ENCODE measurements around the gene TSPOAP1. TPM values are rescaled to one million over a fixed set of nuclear protein-coding genes. Genes with fewer than 3 reads are reported as not detected.
"Not testable (repeated sequence)": the region's sequence is repeated elsewhere in the genome, so short reads cannot be mapped to it uniquely, and the experiment has no call there.

TSPOAP1 gene
- total RNA-seq, 2 experiments from 2014 or later, result 70.6 to 77.7 TPM

GRCh38 chr17:58343131-58343530 is 14.5 kb upstream of the TSPOAP1 start:
- Mint-ChIP-seq H3K27me3 (no peaks in the 10 kb centered on the region), H3K4me3 (peak overlapping the region; percentile 93), H3K27ac (peak overlapping the region; percentile 97), H3K36me3 (peaks cover 57% of the 10 kb centered on the region), H3K9me3 (no peaks in the 10 kb centered on the region), H3K4me1 (peaks cover 66% of the 10 kb centered on the region)
- DNase-seq, result no peak
- POLR2A ChIA-PET, result interaction anchor here (0.6 to 18.3 kb wide), 6 partner anchors 10 to 289 kb away, joined by 5 to 2283 read pairs (median 16); partner anchors contain the start of genes RNF43, SUPT4H1 and TSPOAP1
- no peak for ATAC-seq (ENCODE audit: low read depth)

- H3K9me3 Mint-ChIP-seq, result no peaks in the 10 kb centered on the region
- peaks cover 58% of the 10 kb centered on the region for H3K4me1 Mint-ChIP-seq
- H3K4me3 Mint-ChIP-seq, result peak overlapping the region; percentile 93
- H3K27ac Mint-ChIP-seq, result peak overlapping the region; percentile 97
- no peak for ATAC-seq (ENCODE audit: low read depth)
- H3K36me3 Mint-ChIP-seq, result peaks cover 49% of the 10 kb centered on the region
- POLR2A ChIA-PET, result interaction anchor here (0.8 to 18.3 kb wide), 3 partner anchors 11 to 93 kb away, joined by 3 to 2283 read pairs (median 490); partner anchors contain the start of genes SUPT4H1 and TSPOAP1
- no peak for DNase-seq
- no peaks in the 10 kb centered on the region for H3K27me3 Mint-ChIP-seq
Observed at GRCh38 chr17:58341861-58342475, 13.4 kb upstream of the TSPOAP1 start.

DNA sequence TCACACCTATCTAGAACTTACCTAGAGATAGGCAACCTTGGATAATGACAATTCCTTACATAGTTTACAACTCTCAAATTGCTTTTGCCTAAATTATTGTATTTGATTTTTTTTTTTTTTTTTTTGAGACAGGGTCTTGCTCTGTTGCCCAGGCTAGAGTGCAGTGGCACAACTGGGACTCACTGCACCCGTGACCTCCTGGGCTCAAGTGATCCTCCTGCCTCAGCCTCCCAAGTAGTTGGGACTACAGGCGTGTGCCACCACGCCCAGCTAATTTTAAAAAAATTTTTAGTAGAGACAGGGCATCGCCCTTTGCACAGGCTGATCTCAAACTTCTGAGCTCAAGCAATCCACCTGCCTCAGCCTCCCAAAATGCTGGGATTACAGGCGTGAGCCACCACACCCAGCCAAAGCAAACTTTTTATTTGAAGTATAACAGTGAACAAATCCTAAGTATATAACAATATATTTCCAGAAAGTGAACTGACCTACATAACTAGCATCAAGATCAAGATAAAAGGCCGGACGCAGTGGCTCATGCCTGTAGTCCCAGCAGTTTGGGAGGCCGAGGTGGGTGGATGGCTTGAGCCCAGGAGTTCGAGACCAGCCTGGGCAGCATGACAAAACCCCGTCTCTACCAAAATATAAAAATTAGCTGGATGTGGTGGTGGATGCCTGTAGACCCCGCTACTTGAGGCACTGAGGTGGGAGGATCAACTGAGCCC is 12.7 kb upstream of the TSPOAP1 start:
- POLR2A ChIA-PET, result interaction anchor here (1.3 to 18.3 kb wide), 4 partner anchors 12 to 291 kb away, joined by 3 to 2283 read pairs (median 247); partner anchors contain the start of genes RNF43, SUPT4H1 and TSPOAP1
- H3K9me3 Mint-ChIP-seq; ATAC-seq (ENCODE audit: low read depth); DNase-seq; H3K27me3 Mint-ChIP-seq: not testable (repeated sequence)
- peak overlapping the region; percentile 97 for H3K27ac Mint-ChIP-seq
- peaks cover 46% of the 10 kb centered on the region for H3K36me3 Mint-ChIP-seq
- peaks cover 58% of the 10 kb centered on the region for H3K4me1 Mint-ChIP-seq
- H3K4me3 Mint-ChIP-seq, result peak overlapping the region; percentile 93

GRCh38 chr17:58340405-58340876 is 11.8 kb upstream of the TSPOAP1 start:
- no peak for ATAC-seq (ENCODE audit: low read depth)
- no peak for DNase-seq
- no peaks in the 10 kb centered on the region for H3K27me3 Mint-ChIP-seq

DNA sequence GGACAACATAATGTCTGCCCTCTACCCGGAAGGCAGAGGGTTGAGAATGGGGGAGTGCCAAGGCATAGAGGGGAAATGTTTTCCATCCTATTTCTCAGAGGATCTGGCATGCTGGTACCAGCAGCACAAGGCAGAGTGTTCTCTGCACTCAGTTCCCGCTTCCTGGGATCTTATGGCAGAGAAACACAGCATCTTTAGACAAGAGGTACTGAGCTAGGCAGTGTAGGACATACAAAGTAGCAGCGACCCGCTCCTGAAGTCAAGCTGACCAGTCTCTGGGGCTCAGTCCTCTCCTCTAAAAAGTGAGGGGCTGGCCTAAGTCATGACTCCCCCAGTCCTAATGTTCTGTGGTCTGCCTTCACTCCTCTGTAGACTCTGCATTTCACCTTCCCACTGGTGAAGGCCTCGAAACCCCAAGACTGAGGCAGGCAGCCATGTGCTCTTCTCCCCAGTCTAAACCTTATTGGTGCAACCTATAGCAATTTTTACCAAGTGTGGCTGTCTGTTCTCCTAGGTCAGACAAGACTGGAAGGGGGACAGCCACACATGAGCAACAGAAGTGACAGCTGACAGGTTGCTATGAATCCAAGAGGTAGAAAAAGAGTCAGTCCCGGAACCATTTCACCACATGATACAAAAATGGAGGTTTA is 11.3 kb upstream of the TSPOAP1 start:
- Mint-ChIP-seq H3K4me1 (peaks cover 52% of the 10 kb centered on the region), H3K9me3 (no peaks in the 10 kb centered on the region), H3K36me3 (peaks cover 36% of the 10 kb centered on the region), H3K27me3 (no peaks in the 10 kb centered on the region), H3K27ac (peak overlapping the region; percentile 97), H3K4me3 (peak overlapping the region; percentile 93)
- DNase-seq (peak; percentile 47), ATAC-seq (ENCODE audit: low read depth) (no peak)
- POLR2A ChIA-PET, result interaction anchor here (1.3 to 18.3 kb wide), 5 partner anchors 13 to 1498 kb away, joined by 3 to 2283 read pairs (median 4); partner anchors contain the start of genes RNF43, SUPT4H1 and TSPOAP1

More at GRCh38 chr17:58340405-58340876, 11.8 kb upstream of the TSPOAP1 start:
- peaks cover 57% of the 10 kb centered on the region for H3K4me1 Mint-ChIP-seq
- H3K27ac Mint-ChIP-seq, result peak overlapping the region; percentile 97
- POLR2A ChIA-PET, result interaction anchor here (0.7 to 18.3 kb wide), 6 partner anchors 13 to 292 kb away, joined by 3 to 2283 read pairs (median 6); partner anchors contain the start of genes RNF43, SUPT4H1 and TSPOAP1
- H3K4me3 Mint-ChIP-seq, result peak overlapping the region; percentile 93
- H3K36me3 Mint-ChIP-seq, result peaks cover 38% of the 10 kb centered on the region
- no peaks in the 10 kb centered on the region for H3K9me3 Mint-ChIP-seq

DNA sequence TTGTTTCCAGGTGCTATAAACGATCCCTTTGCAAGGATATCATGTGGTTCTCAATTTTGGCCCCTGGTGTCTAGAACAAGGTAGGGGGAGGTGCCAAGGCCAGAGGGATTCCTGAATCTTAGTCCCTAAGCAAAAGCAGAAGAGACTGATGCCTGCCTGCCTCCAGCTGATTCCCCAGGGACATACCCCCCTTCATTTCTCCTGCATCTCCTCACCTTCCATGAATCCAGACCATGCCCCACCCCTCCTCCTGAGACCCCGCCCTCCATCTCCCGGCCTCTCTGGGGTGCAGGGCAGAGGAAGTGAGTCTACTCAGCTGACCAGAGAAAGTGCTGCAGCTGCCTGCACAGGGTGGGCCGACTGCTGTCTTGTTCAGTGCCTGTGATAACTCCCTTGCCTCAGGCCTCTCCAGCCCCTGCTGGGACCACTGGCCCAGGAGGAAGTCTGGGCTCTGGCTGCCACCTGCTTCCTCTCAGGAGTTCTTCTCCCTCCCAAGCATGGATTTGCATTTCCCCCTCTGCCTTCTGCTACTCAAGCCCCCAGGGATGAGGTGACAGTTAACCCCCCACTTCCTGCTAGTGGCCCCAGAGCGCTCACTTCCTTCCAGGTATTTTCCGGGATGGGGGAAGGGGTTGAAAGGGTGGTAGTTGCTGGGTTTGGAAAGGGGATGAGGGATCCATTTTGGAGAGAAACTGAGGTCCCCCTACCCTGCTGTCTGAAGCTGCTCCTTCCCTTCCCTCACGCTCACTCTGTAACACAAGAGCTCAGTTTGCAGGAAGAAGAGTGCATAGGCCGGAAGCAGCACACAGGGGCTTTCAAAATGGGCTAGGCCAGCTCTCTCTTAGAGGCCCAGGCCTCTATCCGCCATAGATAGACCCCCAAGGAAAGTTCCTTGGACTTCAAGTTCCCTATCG is 10.5 kb upstream of the TSPOAP1 start:
- peaks cover 48% of the 10 kb centered on the region for H3K4me1 Mint-ChIP-seq
- DNase-seq (peak; percentile 82), ATAC-seq (ENCODE audit: low read depth) (peak; percentile 38)
- H3K36me3 Mint-ChIP-seq, result peaks cover 36% of the 10 kb centered on the region
- POLR2A ChIA-PET, result interaction anchor here (0.5 to 25.9 kb wide), 8 partner anchors 0 to 1499 kb away, joined by 3 to 2283 read pairs (median 4); partner anchors contain the start of genes RNF43, SUPT4H1 and TSPOAP1
- H3K27ac Mint-ChIP-seq, result peak overlapping the region; percentile 97
- H3K4me3 Mint-ChIP-seq, result peak overlapping the region; percentile 93
- H3K27me3 Mint-ChIP-seq, result no peaks in the 10 kb centered on the region
- H3K9me3 Mint-ChIP-seq, result no peaks in the 10 kb centered on the region

- Mint-ChIP-seq H3K27me3 (no peaks in the 10 kb centered on the region), H3K36me3 (peaks cover 34% of the 10 kb centered on the region), H3K9me3 (no peaks in the 10 kb centered on the region), H3K27ac (peak overlapping the region; percentile 97), H3K4me3 (peak overlapping the region; percentile 93), H3K4me1 (peaks cover 43% of the 10 kb centered on the region)
- POLR2A ChIA-PET, result interaction anchor here (0.8 to 25.9 kb wide), 7 partner anchors 1 to 1499 kb away, joined by 3 to 2283 read pairs (median 5); partner anchors contain the start of genes MTMR4, RNF43, SUPT4H1 and TSPOAP1
- peak; percentile 1 for ATAC-seq (ENCODE audit: low read depth)
- DNase-seq, result no peak
Observed at GRCh38 chr17:58338454-58338840, 9.9 kb upstream of the TSPOAP1 start.

DNA sequence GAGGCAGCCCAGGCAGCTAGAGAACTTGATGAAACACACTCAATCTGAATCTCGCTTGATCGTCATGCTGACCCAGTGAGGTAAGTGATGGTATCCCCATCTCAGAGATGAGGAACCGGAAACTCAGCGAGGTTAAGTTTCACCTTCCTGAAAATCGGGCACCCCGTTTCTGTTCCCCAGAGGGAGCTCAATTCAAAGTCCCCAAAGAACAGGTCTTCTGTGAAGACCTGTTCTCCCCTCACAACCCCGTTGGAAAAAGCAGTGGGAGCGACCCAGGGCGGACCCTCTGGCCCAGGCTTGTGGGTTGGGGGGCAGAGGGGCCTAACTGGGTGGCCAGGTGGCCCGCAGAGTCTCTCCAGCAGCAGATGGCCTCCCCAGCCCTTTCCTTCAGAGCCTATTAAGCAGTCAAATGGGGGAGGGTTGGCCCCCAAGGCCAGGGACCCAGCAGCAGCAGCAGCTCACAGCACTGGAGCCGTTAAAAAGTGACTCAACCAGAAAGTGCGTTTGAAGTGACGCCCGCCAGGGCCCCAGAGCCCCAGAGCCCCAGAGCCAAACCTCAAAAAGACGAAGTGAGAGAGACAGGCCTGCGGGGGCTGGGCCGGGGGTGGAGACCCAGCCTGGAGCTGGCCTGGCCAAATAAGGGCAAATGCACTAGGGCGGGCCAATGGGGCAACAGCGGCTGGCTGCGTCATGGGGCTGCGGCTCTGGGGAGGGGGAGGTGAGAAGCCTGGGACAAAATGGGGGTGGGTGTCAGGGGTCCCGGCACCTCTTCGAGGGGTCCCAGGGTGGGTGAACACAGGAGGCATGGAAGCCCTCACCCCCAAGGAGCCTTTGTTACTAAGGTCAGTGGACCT is 9.2 kb upstream of the TSPOAP1 start:
- DNase-seq (peak; percentile 92), ATAC-seq (ENCODE audit: low read depth) (peak; percentile 62)
- Mint-ChIP-seq H3K9me3 (no peaks in the 10 kb centered on the region), H3K4me1 (peaks cover 37% of the 10 kb centered on the region), H3K36me3 (peaks cover 32% of the 10 kb centered on the region), H3K27me3 (no peaks in the 10 kb centered on the region), H3K4me3 (peak overlapping the region; percentile 93), H3K27ac (peak overlapping the region; percentile 97)
- POLR2A ChIA-PET, result interaction anchor here (0.6 to 25.9 kb wide), 12 partner anchors 1 to 398 kb away, joined by 3 to 2283 read pairs (median 4); partner anchors contain the start of genes MTMR4, RNF43, SRSF1 and SUPT4H1

GRCh38 chr17:58337210-58337599 is 8.6 kb upstream of the TSPOAP1 start:
- peak overlapping the region; percentile 93 for H3K4me3 Mint-ChIP-seq
- H3K27me3 Mint-ChIP-seq, result no peaks in the 10 kb centered on the region
- H3K27ac Mint-ChIP-seq, result peak overlapping the region; percentile 97
- H3K36me3 Mint-ChIP-seq, result peaks cover 30% of the 10 kb centered on the region
- no peaks in the 10 kb centered on the region for H3K9me3 Mint-ChIP-seq
- peaks cover 36% of the 10 kb centered on the region for H3K4me1 Mint-ChIP-seq
- DNase-seq (peak; percentile 61), ATAC-seq (ENCODE audit: low read depth) (no peak)
- POLR2A ChIA-PET, result interaction anchor here (0.7 to 25.9 kb wide), 10 partner anchors 2 to 330 kb away, joined by 3 to 2283 read pairs (median 6); partner anchors contain the start of genes RNF43, SRSF1, SUPT4H1 and TSPOAP1

- Mint-ChIP-seq H3K9me3 (no peaks in the 10 kb centered on the region), H3K4me1 (peaks cover 35% of the 10 kb centered on the region), H3K36me3 (peaks cover 30% of the 10 kb centered on the region), H3K27ac (peak overlapping the region; percentile 97), H3K27me3 (no peaks in the 10 kb centered on the region), H3K4me3 (peak overlapping the region; percentile 93)
- ATAC-seq (ENCODE audit: low read depth), result no peak
- DNase-seq, result peak; percentile 54
- POLR2A ChIA-PET, result interaction anchor here (0.5 to 25.9 kb wide), 17 partner anchors 3 to 489 kb away, joined by 3 to 2283 read pairs (median 3); partner anchors contain the start of genes RNF43, SRSF1, SUPT4H1 and TSPOAP1
Observed at GRCh38 chr17:58336456-58337209, 8.0 kb upstream of the TSPOAP1 start.
